Endothelial cell of umbilical vein (primary cell): Measurements from ENCODE around the gene KCNMB4. TPM values are rescaled to one million over a fixed set of nuclear protein-coding genes. Genes with fewer than 3 reads are reported as not detected.

Experiments
- BruUV-seq: library from RNA; stranded (reverse); fragments of 400-500 nt; replicated peaks from 2 replicates; lab custom pipeline; 2021; lab: Mats Ljungman, UMichigan
- CTCF ChIA-PET: fragments of 300-600, 350-600 bp; sonication (Branson Sonifier 250); formaldehyde crosslinking; loops from one replicate; lab custom pipeline; 2021; ENCODE audit warnings: antibody characterized with exemption, inconsistent platforms; lab: Charles Lee
- POLR2A ChIA-PET: fragments of 300-600, 350-600 bp; sonication (Branson Sonifier 250); formaldehyde crosslinking; loops from one replicate; lab custom pipeline; 2021; ENCODE audit warnings: antibody characterized with exemption, inconsistent platforms; lab: Charles Lee
- DNase-seq: peaks from one replicate; pipeline ENCODE4 v3.0.0-alpha.2; 2011; ENCODE audit warnings: low read depth, low spot score
- FAIRE-seq: peaks from 2 replicates; lab custom pipeline; 2011; peaks lifted over from hg19 to GRCh38; lab: Jason Lieb, UNC
- H2AFZ ChIP-seq: 2 replicates; pipeline ENCODE4 v1.6.0; 2012; ENCODE audit warnings: low read depth, low read length, control low read depth, inconsistent platforms
- H3K27ac ChIP-seq: 2 replicates; pipeline ENCODE4 v1.5.1; 2011; ENCODE audit warnings: low read depth, mild to moderate bottlenecking, control low read depth, low read length, moderate library complexity; ENCODE audit not compliant: insufficient read depth
- H3K27me3 ChIP-seq, 2 experiments: 2 replicates each; pipeline versions ENCODE4 v1.6.0 to v1.6.1; 2011; ENCODE audit warnings: low read length in 2 of 2, mixed read lengths in 1 of 2; ENCODE audit not compliant: control insufficient read depth in 2 of 2, insufficient read depth in 2 of 2
- H3K36me3 ChIP-seq, 2 experiments: 2 replicates in 1 of 2; 3 replicates in 1 of 2; pipeline ENCODE4 v1.5.1; 2011; ENCODE audit warnings: low read length in 2 of 2, mild to moderate bottlenecking in 1 of 2, moderate library complexity in 1 of 2; ENCODE audit not compliant: control insufficient read depth in 2 of 2, insufficient read depth in 2 of 2; ENCODE audit errors: extremely low read depth in 1 of 2
- H3K4me1 ChIP-seq: 3 replicates; pipeline ENCODE4 v1.5.1; 2011; ENCODE audit warnings: mild to moderate bottlenecking, low read length; ENCODE audit not compliant: control insufficient read depth, insufficient read depth; ENCODE audit errors: extremely low read depth
- H3K4me2 ChIP-seq: 2 replicates; pipeline ENCODE4 v1.6.1; 2011; ENCODE audit warnings: low read length, control low read depth, mixed read lengths; ENCODE audit not compliant: insufficient read depth
- H3K4me3 ChIP-seq, 3 experiments: fragments of 200-600 bp in 1 of 3; sonication (generic), shearing (Covaris generic) in 1 of 3; replicated peaks in 1 of 3; 2 replicates each; pipeline ENCODE4 v1.5.1; 2011 to 2016; ENCODE audit warnings: control low read depth in 3 of 3, low read length in 3 of 3, mild to moderate bottlenecking in 2 of 3, inconsistent platforms in 1 of 3, low read depth in 1 of 3, moderate library complexity in 1 of 3; ENCODE audit not compliant: insufficient read depth in 1 of 3
- H3K79me2 ChIP-seq: 2 replicates; pipeline ENCODE4 v1.6.0; 2012; ENCODE audit warnings: low read length, inconsistent platforms; ENCODE audit not compliant: control insufficient read depth, insufficient read depth
- H3K9ac ChIP-seq: replicated peaks from 2 replicates; pipeline ENCODE3; 2011; ENCODE audit warnings: low read length, control low read depth; ENCODE audit not compliant: insufficient read depth; ENCODE audit errors: extremely low read depth
- H3K9me1 ChIP-seq: replicated peaks from 3 replicates; pipeline ENCODE4 v1.6.0; 2011; ENCODE audit warnings: mild to moderate bottlenecking, low read length; ENCODE audit not compliant: control insufficient read depth, insufficient read depth; ENCODE audit errors: extremely low read depth
- H3K9me3 ChIP-seq: replicated peaks from 2 replicates; pipeline ENCODE4 v1.5.1; 2012; ENCODE audit warnings: low read length, inconsistent platforms; ENCODE audit not compliant: control insufficient read depth, insufficient read depth
- H4K20me1 ChIP-seq: replicated peaks from 2 replicates; pipeline ENCODE3; 2011; ENCODE audit warnings: mild to moderate bottlenecking, low read length; ENCODE audit not compliant: control insufficient read depth, insufficient read depth; ENCODE audit errors: extremely low read depth
- CTCF ChIP-seq, 2 donors: IDR thresholded peaks; 1 replicate in 1 of 2; 2 replicates in 1 of 2; pipeline ENCODE4 v1.5.1; 2011; ENCODE audit warnings: low read length in 2 of 2, mild to moderate bottlenecking in 2 of 2, moderate library complexity in 2 of 2, control low read depth in 1 of 2, inconsistent platforms in 1 of 2, low read depth in 1 of 2; ENCODE audit not compliant: insufficient read depth in 1 of 2; ENCODE audit errors: extremely low read depth in 1 of 2
- EZH2 ChIP-seq: IDR thresholded peaks from 2 replicates; pipeline ENCODE4 v1.6.1; 2012; ENCODE audit warnings: borderline replicate concordance, low read depth, mild to moderate bottlenecking, moderate library complexity, low read length, inconsistent platforms; ENCODE audit not compliant: severe bottlenecking
- FOS ChIP-seq: IDR thresholded peaks from 2 replicates; pipeline ENCODE4 v1.6.1; 2011; ENCODE audit warnings: mild to moderate bottlenecking, low read length, moderate library complexity, borderline replicate concordance; ENCODE audit not compliant: insufficient read depth
- GATA2 ChIP-seq: IDR thresholded peaks from 2 replicates; pipeline ENCODE4 v1.7.0; 2011; ENCODE audit warnings: low read depth, mild to moderate bottlenecking, moderate library complexity, mixed read lengths, low read length; ENCODE audit not compliant: insufficient read length, insufficient read depth
- JUN ChIP-seq: IDR thresholded peaks from 2 replicates; pipeline ENCODE4 v1.6.1; 2011; ENCODE audit warnings: borderline replicate concordance, low read depth; ENCODE audit not compliant: insufficient read length, insufficient read depth
- MYC ChIP-seq: IDR thresholded peaks from one replicate; pipeline ENCODE4 v1.6.1; 2011; ENCODE audit warnings: mild to moderate bottlenecking, low read depth, low read length
- POLR2A ChIP-seq: IDR thresholded peaks from 2 replicates; pipeline ENCODE4 v1.6.1; 2012; ENCODE audit warnings: low read depth, mild to moderate bottlenecking, control low read depth, low read length
- POLR2AphosphoS5 ChIP-seq: IDR thresholded peaks from 2 replicates; pipeline ENCODE4 v1.6.1; 2012; ENCODE audit warnings: low read depth, mild to moderate bottlenecking, control low read depth, low read length, moderate library complexity; ENCODE audit not compliant: insufficient read depth
- dilution Hi-C: fragments of 300-500 bp; cut with MboI; formaldehyde crosslinking; loops from one replicate; pipeline ENCODE4 v1.15.0; 2019; ENCODE audit warnings: low sequenced_read_pairs; ENCODE audit not compliant: extremely low pct_ligation_motif_present
- intact Hi-C: fragments of 100-400 bp; cut with micrococcal nuclease; formaldehyde crosslinking; loops from one replicate; pipeline ENCODE4 v1.10.0; 2022
- polyA plus RNA-seq, 4 experiments: library from polyadenylated mRNA; depleted of rRNA in 3 of 4; stranded (reverse) in 3 of 4; unstranded in 1 of 4; fragments of >200 nt; gene quantifications; 2 replicates each; pipeline versions ENCODE4 v1.2.1 to v1.2.3, GENCODE V29; 2011 to 2012; ENCODE audit warnings: missing spikeins in 1 of 4
- total RNA-seq: library from RNA; stranded (reverse); gene quantifications from 2 replicates; pipeline ENCODE4 v1.2.3, GENCODE V29; 2021
- TF ChIP-seq, protein P1 (sequence below): IDR thresholded peaks from 2 replicates; pipeline ENCODE4 v1.6.1; 2011; ENCODE audit not compliant: insufficient read depth, insufficient read length

KCNMB4 gene
- total and polyA plus RNA-seq, 2 donors (not counting 3 experiments of a cell fraction or from before 2014, with no cell fraction given): 0.97 to 2.0 TPM

DNA sequence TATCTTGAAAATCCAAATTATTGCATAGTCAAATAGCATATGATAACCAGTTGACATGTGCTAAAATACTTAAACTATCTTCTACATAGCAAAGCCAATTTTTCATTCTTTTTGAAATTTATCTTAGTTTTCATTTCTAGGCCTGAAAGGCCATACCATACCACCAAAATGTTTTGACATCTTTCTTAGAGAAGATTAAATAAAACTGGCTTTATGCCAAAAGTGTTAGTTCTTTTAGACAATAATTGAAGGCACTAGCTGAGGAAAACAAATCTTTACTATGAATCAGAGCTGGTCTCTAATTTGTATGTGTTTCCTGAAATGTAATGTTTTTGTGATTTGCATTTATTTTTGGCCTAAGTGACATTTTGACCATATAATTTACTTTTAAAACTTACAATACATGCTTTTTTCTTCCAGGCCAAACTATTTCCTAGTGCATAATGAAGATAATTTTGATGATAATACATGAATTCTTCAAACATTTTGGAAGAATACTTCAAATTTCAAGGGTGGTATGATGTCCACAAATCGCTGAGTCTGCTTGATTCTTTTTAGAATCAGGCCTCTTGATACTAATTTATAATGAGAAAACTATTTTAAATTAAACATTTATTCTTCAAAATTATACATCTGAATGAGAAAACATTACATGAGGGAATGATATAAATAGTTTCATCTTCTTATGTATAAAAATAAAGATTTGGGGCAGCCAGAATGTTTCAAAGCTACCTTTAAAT is 6.5 kb upstream of the KCNMB4 start:
- Histone ChIP-seq H3K9me3 (no peaks in the 10 kb centered on the region), H3K27ac (no peak overlapping the region), H3K4me2 (no peak overlapping the region), H3K4me1 (no peaks in the 10 kb centered on the region), H3K9ac (no peak overlapping the region), H3K9me1 (no peaks in the 10 kb centered on the region), H3K36me3 (no peaks in the 10 kb centered on the region), H2AFZ (no peak overlapping the region), H3K79me2 (no peaks in the 10 kb centered on the region), H3K27me3 (peaks cover 4 to 13% of the 10 kb centered on the region in 2 experiments), H3K4me3 (no peak overlapping the region), H4K20me1 (no peaks in the 10 kb centered on the region)
- no peak for FAIRE-seq
- TF ChIP-seq POLR2A (no peak), POLR2AphosphoS5 (no peak), EZH2 (no peak), MYC (no peak), JUN (no peak), FOS (no peak), CTCF (IDR thresholded peaks at IDR 0.05; ENCODE audit: extremely low read depth in 1 of 2, insufficient read depth in 1 of 2, low read depth in 1 of 2, low read length in 2 of 2) (no peak), GATA2 (no peak)
- TF ChIP-seq, protein P1, sequence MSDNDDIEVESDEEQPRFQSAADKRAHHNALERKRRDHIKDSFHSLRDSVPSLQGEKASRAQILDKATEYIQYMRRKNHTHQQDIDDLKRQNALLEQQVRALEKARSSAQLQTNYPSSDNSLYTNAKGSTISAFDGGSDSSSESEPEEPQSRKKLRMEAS: no peak
- ChIA-PET POLR2A (no interaction called here), CTCF (interaction anchor here (1.1 kb wide), 1 partner anchor 370 kb away, joined by 3 read pairs; no protein-coding TSS in a partner anchor)
- intact Hi-C loops: loop anchor here (10.0 kb wide), 1 partner anchor 185 kb away; no protein-coding TSS in a partner anchor
- dilution Hi-C loops: no loop called here
- peak; percentile 26 for DNase-seq
- no TSS peak for BruUV-seq
